Gastroesophageal sphincter (tissue), 4 donors: ENCODE data around the gene RTL10. TPM values are rescaled to one million over a fixed set of nuclear protein-coding genes. Genes with fewer than 3 reads are reported as not detected.
"Not testable (repeated sequence)": the region's sequence is repeated elsewhere in the genome, so short reads cannot be mapped to it uniquely, and the experiment has no call there.

Experiments
- ATAC-seq: fragments of 150-250 bp; one replicate; pipeline ENCODE4 v1.9.1; 2016; ENCODE audit warnings: mild to moderate bottlenecking, moderate library complexity
- H3K27ac ChIP-seq, 4 donors: fragments of 200-600 bp; sonication (generic) in 3 of 4; 1 replicate in 3 of 4; 2 replicates in 1 of 4; pipeline ENCODE4 v1.5.1; 2016 to 2019
- H3K27me3 ChIP-seq: fragments of 200-600 bp; sonication (generic); one replicate; pipeline ENCODE4 v1.5.1; 2019
- H3K36me3 ChIP-seq, 2 donors: fragments of 200-600 bp; sonication (generic); one replicate each; pipeline ENCODE4 v1.5.1; 2019; ENCODE audit warnings: control low read depth in 1 of 2
- H3K4me1 ChIP-seq, 3 donors: fragments of 200-600 bp; sonication (generic); 1 replicate in 2 of 3; 2 replicates in 1 of 3; pipeline ENCODE4 v1.5.1; 2016 to 2019; ENCODE audit warnings: control low read depth in 2 of 3
- H3K4me3 ChIP-seq, 2 donors: fragments of 200-600 bp; sonication (generic); one replicate each; pipeline ENCODE4 v1.5.1; 2019; ENCODE audit warnings: mild to moderate bottlenecking in 1 of 2, moderate library complexity in 1 of 2
- H3K9me3 ChIP-seq, 3 donors: fragments of 200-600 bp; sonication (generic); one replicate each; pipeline ENCODE4 v1.5.1; 2017 to 2019; ENCODE audit warnings: control low read depth in 2 of 3
- CTCF ChIP-seq, 4 experiments: fragments of 200-600 bp in 2 of 4; fragments of 450-650 bp in 2 of 4; sonication (generic) in 1 of 4; IDR thresholded peaks; one replicate each; pipeline ENCODE4 v1.5.1; 2017 to 2019; ENCODE audit warnings: antibody characterized with exemption in 4 of 4, mild to moderate bottlenecking in 2 of 4, moderate library complexity in 2 of 4
- EP300 ChIP-seq: sonication (generic); formaldehyde crosslinking; IDR thresholded peaks from one replicate; pipeline ENCODE4 v1.6.1; 2017; ENCODE audit warnings: antibody characterized with exemption, mild to moderate bottlenecking
- POLR2A ChIP-seq, 2 donors: fragments of 450-650 bp; IDR thresholded peaks; one replicate each; pipeline ENCODE4 v1.6.1; 2017; ENCODE audit warnings: antibody characterized with exemption in 2 of 2, mild to moderate bottlenecking in 2 of 2, moderate library complexity in 1 of 2
- POLR2AphosphoS5 ChIP-seq: sonication (generic); formaldehyde crosslinking; IDR thresholded peaks from one replicate; pipeline ENCODE4 v1.6.1; 2017; ENCODE audit warnings: antibody characterized with exemption
- WGBS, 2 donors: methylation state at CpG; one replicate each; pipeline ENCODE4 v1.1.5; 2018; ENCODE audit warnings: low coverage in 1 of 2; 5-methylcytosine and 5-hydroxymethylcytosine counted together
- total RNA-seq, 4 donors: library from RNA; depleted of rRNA; stranded (reverse); fragments of >200 nt; gene quantifications; one replicate each; pipeline ENCODE4 v1.1.0, GENCODE V29; 2016

RTL10 gene
- total RNA-seq, 4 donors from 2014 or later, result 6.6 to 15.9 (median 10.4) TPM

GRCh38 chr22:19840059-19840458, 14.6 kb downstream of the RTL10 start:
- no peak for ATAC-seq
- no peak overlapping the region for H3K27ac ChIP-seq
- no peaks in the 10 kb centered on the region for H3K9me3 ChIP-seq
- no peak for TF ChIP-seq EP300
- no peak for TF ChIP-seq POLR2A (IDR thresholded peaks at IDR 0.05)
- no peak for TF ChIP-seq POLR2AphosphoS5
- no peak for TF ChIP-seq CTCF (IDR thresholded peaks at IDR 0.05)
- peaks cover 0 to 17% (median 1%) of the 10 kb centered on the region in 3 donors for H3K4me1 ChIP-seq
- no peaks in the 10 kb centered on the region for H3K27me3 ChIP-seq
- H3K4me3 ChIP-seq, result no peak overlapping the region
- WGBS, 2 donors, result 77 to 85% methylated on average over 3 to 4 of the region's 4 CpGs
- no peaks in the 10 kb centered on the region for H3K36me3 ChIP-seq

DNA sequence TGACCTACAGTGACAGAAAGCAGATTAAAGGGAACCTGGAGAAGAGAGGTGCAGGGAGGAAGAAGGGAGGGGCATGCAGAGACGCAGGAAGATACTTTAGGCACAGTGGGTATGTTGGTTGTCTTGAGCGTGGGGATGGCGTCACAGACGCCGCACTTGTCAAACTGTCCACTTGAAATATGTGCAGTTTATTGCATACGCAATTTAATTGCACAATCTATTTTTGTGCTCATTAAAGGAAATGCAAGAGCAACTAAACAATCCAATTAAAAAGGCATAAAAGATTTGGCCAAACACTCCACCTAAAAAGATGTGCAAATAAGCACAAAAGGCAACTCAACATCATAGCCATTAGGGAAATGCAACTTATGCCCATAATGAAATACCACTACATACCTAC, 16.8 kb downstream of the RTL10 start:
- Histone ChIP-seq H3K27me3 (no peaks in the 10 kb centered on the region), H3K4me3 (no peak overlapping the region), H3K9me3 (no peaks in the 10 kb centered on the region), H3K36me3 (no peaks in the 10 kb centered on the region), H3K27ac (no peak overlapping the region), H3K4me1 (no peaks in the 10 kb centered on the region)
- WGBS, 2 donors, result 87 to 95% methylated on average over 6 of the region's 6 CpGs
- ATAC-seq, result no peak
- no peak for TF ChIP-seq POLR2A (IDR thresholded peaks at IDR 0.05)
- TF ChIP-seq POLR2AphosphoS5, result no peak
- no peak for TF ChIP-seq CTCF (IDR thresholded peaks at IDR 0.05)
- TF ChIP-seq EP300, result no peak

GRCh38 chr22:19836512-19836911, 18.2 kb downstream of the RTL10 start:
- Histone ChIP-seq H3K4me3 (no peak overlapping the region), H3K36me3 (no peaks in the 10 kb centered on the region), H3K4me1 (no peaks in the 10 kb centered on the region), H3K9me3 (no peaks in the 10 kb centered on the region), H3K27me3 (no peaks in the 10 kb centered on the region), H3K27ac (no peak overlapping the region)
- TF ChIP-seq POLR2AphosphoS5 (no peak), POLR2A (IDR thresholded peaks at IDR 0.05) (no peak), EP300 (no peak), CTCF (IDR thresholded peaks at IDR 0.05) (no peak)
- ATAC-seq, result no peak

DNA sequence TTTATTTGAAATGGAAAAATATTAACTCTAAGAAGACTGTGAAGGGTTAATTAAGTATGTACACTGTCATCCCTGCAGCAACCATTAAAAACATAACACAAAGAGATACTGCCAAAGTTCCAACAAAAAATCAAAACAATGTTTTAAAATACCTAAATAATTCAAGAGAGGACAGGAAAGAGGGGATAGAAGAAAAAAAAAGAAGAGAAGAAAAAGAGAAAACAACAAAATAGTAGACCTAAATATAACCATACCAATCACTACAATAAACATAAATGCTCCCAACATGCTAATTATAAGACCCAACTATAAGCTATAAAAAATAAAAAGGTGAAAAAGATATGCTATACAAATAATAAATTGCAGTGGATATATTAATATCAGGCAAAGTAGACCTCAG, 20.1 kb downstream of the RTL10 start:
- no peak for ATAC-seq
- Histone ChIP-seq H3K9me3 (no peaks in the 10 kb centered on the region), H3K4me1 (no peaks in the 10 kb centered on the region), H3K36me3 (no peaks in the 10 kb centered on the region), H3K27ac (no peak overlapping the region), H3K27me3 (no peaks in the 10 kb centered on the region), H3K4me3 (no peak overlapping the region)
- TF ChIP-seq CTCF (IDR thresholded peaks at IDR 0.05), result no peak
- no peak for TF ChIP-seq EP300
- TF ChIP-seq POLR2AphosphoS5, result no peak
- no peak for TF ChIP-seq POLR2A (IDR thresholded peaks at IDR 0.05)

DNA sequence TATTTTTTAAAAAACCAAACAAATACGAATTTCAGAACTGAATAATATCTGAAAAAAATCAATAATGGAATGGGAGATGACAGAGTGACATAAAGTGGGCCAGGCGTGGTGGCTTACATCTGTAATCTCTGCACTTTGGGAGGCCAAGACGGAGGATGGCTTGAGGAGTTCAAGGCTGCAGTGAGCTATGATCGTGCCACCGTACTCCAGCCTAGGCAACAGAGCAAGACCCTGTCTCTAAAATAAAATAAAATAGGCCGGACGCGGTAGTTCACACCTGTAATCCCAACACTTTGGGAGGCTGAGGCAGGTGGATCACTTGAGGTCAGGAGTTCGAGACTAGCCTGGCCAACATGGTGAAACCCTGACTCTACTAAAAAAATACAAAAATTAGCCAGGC, 21.3 kb downstream of the RTL10 start:
- WGBS, 2 donors, result 71 to 90% methylated on average over 3 to 9 of the region's 9 CpGs
- not testable (repeated sequence) for H3K4me3 ChIP-seq, H3K27me3 ChIP-seq, H3K9me3 ChIP-seq, H3K27ac ChIP-seq, H3K36me3 ChIP-seq, ATAC-seq, H3K4me1 ChIP-seq
